Keratinocyte (primary cell): Measurements from ENCODE around the gene PSMA1. TPM values are rescaled to one million over a fixed set of nuclear protein-coding genes. Genes with fewer than 3 reads are reported as not detected.
"Not testable (repeated sequence)": the region's sequence is repeated elsewhere in the genome, so short reads cannot be mapped to it uniquely, and the experiment has no call there.

ENCODE experiments used
- DNase-seq: peaks from one replicate; pipeline ENCODE4 v3.0.0-alpha.2; 2011; ENCODE audit warnings: low read depth, missing footprints, low spot score
- FAIRE-seq: peaks from 2 replicates; lab custom pipeline; 2011; peaks lifted over from hg19 to GRCh38; lab: Jason Lieb, UNC
- H2AFZ ChIP-seq: 2 replicates; pipeline ENCODE4 v1.6.0; 2012; ENCODE audit warnings: low read length, control low read depth, inconsistent platforms; ENCODE audit not compliant: control insufficient read depth
- H3K27ac ChIP-seq: 2 replicates; pipeline ENCODE4 v1.5.1; 2011; ENCODE audit warnings: low read length; ENCODE audit not compliant: control insufficient read depth, insufficient read depth
- H3K27me3 ChIP-seq: 3 replicates; pipeline ENCODE4 v1.6.0; 2011; ENCODE audit warnings: low read length; ENCODE audit not compliant: control insufficient read depth, insufficient read depth; ENCODE audit errors: extremely low read depth
- H3K36me3 ChIP-seq, 2 experiments: 2 replicates in 1 of 2; 3 replicates in 1 of 2; pipeline ENCODE4 v1.5.1; 2011; ENCODE audit warnings: low read length in 2 of 2, mild to moderate bottlenecking in 1 of 2; ENCODE audit not compliant: control insufficient read depth in 2 of 2, insufficient read depth in 2 of 2; ENCODE audit errors: extremely low read depth in 1 of 2
- H3K4me1 ChIP-seq: 3 replicates; pipeline ENCODE4 v1.5.1; 2011; ENCODE audit warnings: low read length; ENCODE audit not compliant: control insufficient read depth, insufficient read depth; ENCODE audit errors: extremely low read depth
- H3K4me2 ChIP-seq: 3 replicates; pipeline ENCODE4 v1.6.0; 2011; ENCODE audit warnings: low read depth, low read length; ENCODE audit not compliant: control insufficient read depth, insufficient read depth; ENCODE audit errors: extremely low read depth
- H3K4me3 ChIP-seq, 3 experiments: fragments of 200-600 bp in 1 of 3; sonication (generic) in 1 of 3; 2 replicates in 2 of 3; 3 replicates in 1 of 3; pipeline ENCODE4 v1.5.1; 2011 to 2016; ENCODE audit warnings: low read length in 3 of 3, mild to moderate bottlenecking in 3 of 3, control low read depth in 2 of 3, inconsistent platforms in 1 of 3, low read depth in 1 of 3, mixed read lengths in 1 of 3, mixed run types in 1 of 3, moderate library complexity in 1 of 3; ENCODE audit not compliant: control insufficient read depth in 2 of 3, insufficient read depth in 2 of 3; ENCODE audit errors: extremely low read depth in 1 of 3
- H3K79me2 ChIP-seq: 2 replicates; pipeline ENCODE4 v1.6.0; 2012; ENCODE audit warnings: low read length; ENCODE audit not compliant: control insufficient read depth, insufficient read depth
- H3K9ac ChIP-seq: 3 replicates; pipeline ENCODE4 v1.6.0; 2011; ENCODE audit warnings: low read length; ENCODE audit not compliant: control insufficient read depth, insufficient read depth; ENCODE audit errors: extremely low read depth
- H3K9me1 ChIP-seq: 3 replicates; pipeline ENCODE4 v1.6.0; 2011; ENCODE audit warnings: low read length; ENCODE audit not compliant: control insufficient read depth, insufficient read depth; ENCODE audit errors: extremely low read depth
- H3K9me3 ChIP-seq: 2 replicates; pipeline ENCODE4 v1.5.1; 2012; ENCODE audit warnings: low read depth, low read length; ENCODE audit not compliant: control insufficient read depth
- H4K20me1 ChIP-seq: 3 replicates; pipeline ENCODE4 v1.6.0; 2011; ENCODE audit warnings: low read length; ENCODE audit not compliant: control insufficient read depth, insufficient read depth; ENCODE audit errors: extremely low read depth
- EZH2 ChIP-seq: IDR thresholded peaks from one replicate; pipeline ENCODE4 v1.6.1; 2012; ENCODE audit warnings: inconsistent platforms, mild to moderate bottlenecking, low read length, moderate library complexity
- dilution Hi-C: fragments of 300-500 bp; cut with MboI; formaldehyde crosslinking; loops from one replicate; pipeline ENCODE4 v1.7.0; 2020; ENCODE audit warnings: low sequenced_read_pairs; ENCODE audit not compliant: extremely low pct_ligation_motif_present
- polyA minus RNA-seq, 3 experiments: library from RNA; depleted of rRNA, polyadenylated mRNA; stranded (reverse); fragments of >200 nt; gene quantifications; 1 replicate in 1 of 3; 2 replicates in 1 of 3; 3 replicates in 1 of 3; pipeline ENCODE4 v1.2.3, GENCODE V29; 2011
- polyA plus RNA-seq, 5 experiments: library from polyadenylated mRNA; depleted of rRNA in 3 of 5; stranded (reverse) in 3 of 5; stranded (forward) in 1 of 5; unstranded in 1 of 5; fragments of >200 nt; gene quantifications; 1 replicate in 1 of 5; 2 replicates in 3 of 5; 3 replicates in 1 of 5; pipeline versions ENCODE4 v1.2.1 to v1.2.3, GENCODE V29; 2011 to 2012; ENCODE audit warnings: missing spikeins in 2 of 5, low read depth in 1 of 5, low replicate concordance in 1 of 5
- TF ChIP-seq, protein P1 (sequence below), 3 experiments: IDR thresholded peaks in 1 of 3; conservative IDR thresholded peaks in 1 of 3; optimal IDR thresholded peaks in 1 of 3; 2 replicates in 2 of 3; 3 replicates in 1 of 3; pipeline versions ENCODE3 to v1.5.1; 2011; ENCODE audit warnings: low read length in 3 of 3, mild to moderate bottlenecking in 3 of 3, moderate library complexity in 2 of 3, control low read depth in 1 of 3, inconsistent platforms in 1 of 3; ENCODE audit not compliant: insufficient read depth in 2 of 3; ENCODE audit errors: extremely low read depth in 1 of 3

PSMA1 gene
- 159 to 293 TPM (median 175 TPM) in 3 replicates for polyA plus RNA-seq
- polyA plus RNA-seq (2011; ENCODE audit: low read depth), result 40.2 TPM
- 145 and 251 TPM in 2 replicates for polyA plus RNA-seq (2011; cell fraction: cytosol; rRNA removed)
- polyA plus RNA-seq (2011; cell fraction: nucleus; rRNA removed), result 214 and 295 TPM in 2 replicates
- polyA plus RNA-seq (2012; ENCODE audit: low replicate concordance), result 130 and 175 TPM in 2 replicates
- 44.0 to 140 TPM (median 88.9 TPM) in 3 replicates for polyA minus RNA-seq
- 76.5 TPM for polyA minus RNA-seq (2011; cell fraction: cytosol; rRNA and poly(A)+ RNA removed)
- 39.8 and 49.3 TPM in 2 replicates for polyA minus RNA-seq (2011; cell fraction: nucleus; rRNA and poly(A)+ RNA removed)

DNA sequence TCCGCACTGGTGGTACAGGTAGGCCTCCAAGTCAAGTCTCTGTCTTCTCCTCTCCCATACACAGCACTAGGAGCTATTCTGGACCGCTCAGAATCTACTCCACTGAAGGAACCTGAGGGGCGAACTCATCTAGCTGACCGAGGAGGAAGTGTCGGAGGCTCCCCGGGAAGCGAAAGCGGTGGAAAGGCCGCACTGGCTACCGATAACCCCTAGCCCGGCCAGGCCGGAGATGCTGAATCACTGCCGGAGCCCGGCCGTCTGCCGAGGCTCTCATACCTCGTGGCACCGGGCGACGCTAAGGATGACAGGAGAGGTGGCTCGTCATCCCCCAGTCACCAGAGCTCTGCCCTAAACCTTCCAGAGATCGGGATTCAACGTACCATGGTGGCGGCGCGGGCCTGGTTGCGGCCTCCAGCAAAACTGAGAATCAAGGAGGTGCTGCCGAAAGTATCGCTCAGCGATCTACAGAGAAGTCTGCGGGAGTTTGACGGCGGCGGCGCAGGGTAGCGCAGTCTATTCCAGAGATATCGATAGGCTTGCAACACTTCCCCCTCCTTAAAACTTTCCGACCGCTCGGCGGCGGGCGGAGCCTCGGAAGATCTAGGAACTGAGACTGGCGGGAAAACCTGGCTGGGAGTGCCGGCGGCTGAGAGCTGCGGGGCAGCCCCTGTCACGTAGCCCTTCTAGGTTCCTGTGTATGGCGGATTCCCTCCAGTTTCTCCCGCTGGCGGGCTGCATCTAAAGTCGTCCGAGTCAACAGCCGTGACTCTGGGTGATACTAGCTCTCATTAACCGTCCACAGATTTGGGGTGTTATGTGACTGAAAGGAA, at the start of gene PSMA1:
PSMA1 (minus strand) TSS at position 470 of the 830 bp plus-strand sequence; CDS start at position 383, 87 bp downstream.
- H3K4me1 ChIP-seq, result peaks cover 7% of the 10 kb centered on the region
- H3K27me3 ChIP-seq, result no peaks in the 10 kb centered on the region
- dilution Hi-C loops, result no loop called here
- H3K27ac ChIP-seq, result peak within 1 kb of the TSS; percentile 97
- peak; percentile 26 for FAIRE-seq
- no peak for TF ChIP-seq EZH2
- TF ChIP-seq, protein P1, sequence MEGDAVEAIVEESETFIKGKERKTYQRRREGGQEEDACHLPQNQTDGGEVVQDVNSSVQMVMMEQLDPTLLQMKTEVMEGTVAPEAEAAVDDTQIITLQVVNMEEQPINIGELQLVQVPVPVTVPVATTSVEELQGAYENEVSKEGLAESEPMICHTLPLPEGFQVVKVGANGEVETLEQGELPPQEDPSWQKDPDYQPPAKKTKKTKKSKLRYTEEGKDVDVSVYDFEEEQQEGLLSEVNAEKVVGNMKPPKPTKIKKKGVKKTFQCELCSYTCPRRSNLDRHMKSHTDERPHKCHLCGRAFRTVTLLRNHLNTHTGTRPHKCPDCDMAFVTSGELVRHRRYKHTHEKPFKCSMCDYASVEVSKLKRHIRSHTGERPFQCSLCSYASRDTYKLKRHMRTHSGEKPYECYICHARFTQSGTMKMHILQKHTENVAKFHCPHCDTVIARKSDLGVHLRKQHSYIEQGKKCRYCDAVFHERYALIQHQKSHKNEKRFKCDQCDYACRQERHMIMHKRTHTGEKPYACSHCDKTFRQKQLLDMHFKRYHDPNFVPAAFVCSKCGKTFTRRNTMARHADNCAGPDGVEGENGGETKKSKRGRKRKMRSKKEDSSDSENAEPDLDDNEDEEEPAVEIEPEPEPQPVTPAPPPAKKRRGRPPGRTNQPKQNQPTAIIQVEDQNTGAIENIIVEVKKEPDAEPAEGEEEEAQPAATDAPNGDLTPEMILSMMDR (optimal IDR thresholded peaks at IDR 0.05 in 1 of 3, IDR thresholded peaks at IDR 0.05 in 1 of 3, conservative IDR thresholded peaks at IDR 0.05 in 1 of 3; ENCODE audit: extremely low read depth in 1 of 3, insufficient read depth in 2 of 3, low read length in 3 of 3), result no peak
- H3K9me3 ChIP-seq, result no peaks in the 10 kb centered on the region
- DNase-seq, result peak; percentile 66
- H4K20me1 ChIP-seq, result no peaks in the 10 kb centered on the region
- H3K36me3 ChIP-seq, result no peaks in the 10 kb centered on the region
- H3K79me2 ChIP-seq, result peaks cover 29% of the 10 kb centered on the region
- no peaks in the 10 kb centered on the region for H3K9me1 ChIP-seq
- peak within 1 kb of the TSS; percentile 68 to 89 (median 77) for H3K4me3 ChIP-seq
- peak within 1 kb of the TSS; percentile 93 for H3K4me2 ChIP-seq
- peak within 1 kb of the TSS; percentile 84 for H2AFZ ChIP-seq
- peak within 1 kb of the TSS; percentile 98 for H3K9ac ChIP-seq

DNA sequence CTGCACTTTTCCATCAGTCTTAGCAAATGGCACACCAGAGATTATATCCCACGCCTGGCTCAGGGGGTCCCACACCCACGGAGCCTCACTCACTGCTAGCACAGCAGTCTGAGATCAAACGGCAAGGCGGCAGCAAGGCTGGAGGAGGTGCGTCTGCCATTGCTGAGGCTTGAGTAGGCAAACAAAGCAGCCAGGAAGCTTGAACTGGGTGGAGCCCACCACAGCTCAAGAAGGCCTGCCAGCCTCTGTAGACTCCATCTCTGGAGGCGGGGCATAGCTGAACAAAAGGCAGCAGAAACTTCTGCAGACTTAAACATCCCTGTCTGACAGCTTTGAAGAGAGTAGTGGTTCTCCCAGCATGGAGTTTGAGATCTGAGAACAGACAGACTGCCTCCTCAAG, 49.3 kb upstream of the PSMA1 start:
- dilution Hi-C loops, H3K36me3 ChIP-seq, H4K20me1 ChIP-seq, H3K9me1 ChIP-seq, DNase-seq, H3K9me3 ChIP-seq, H3K4me3 ChIP-seq, FAIRE-seq, H3K27ac ChIP-seq, H3K4me2 ChIP-seq, H2AFZ ChIP-seq, H3K4me1 ChIP-seq, H3K27me3 ChIP-seq, H3K79me2 ChIP-seq, H3K9ac ChIP-seq: not testable (repeated sequence)
